ENCODE measurements around the gene CFI. TPM values are rescaled to one million over a fixed set of nuclear protein-coding genes. Genes with fewer than 3 reads are reported as not detected.
A peak's percentile ranks its signal among the peaks of the same experiment; 100 is the strongest.

Gene CFI
- total RNA-seq, 1 donor from 2014 or later: not detected

DNA sequence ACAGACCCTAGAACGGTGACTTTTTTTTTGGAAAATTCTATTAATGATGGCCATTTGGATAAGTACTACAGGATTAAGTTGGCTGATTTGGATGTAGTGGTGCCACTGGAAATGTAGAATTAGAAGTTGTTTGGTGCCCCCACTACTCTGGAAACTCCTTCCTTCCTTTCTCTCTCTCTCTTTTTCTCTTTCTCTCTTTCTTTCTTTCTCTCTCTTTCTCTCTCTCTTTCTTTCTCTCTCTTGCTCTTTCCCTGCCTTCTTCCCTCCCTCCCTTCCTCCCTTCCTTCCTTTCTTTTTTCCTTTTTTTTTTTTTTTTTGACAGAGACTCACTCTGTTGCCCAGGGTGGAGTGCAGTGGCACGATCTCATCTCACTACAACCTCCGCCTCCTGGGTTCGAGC lies 16.5 kb upstream of the CFI start:
- Mint-ChIP-seq H3K9me3 (no peaks in the 10 kb centered on the region), H3K4me3 (peak overlapping the region; percentile 66), H3K4me1 (peaks cover 39% of the 10 kb centered on the region), H3K36me3 (ENCODE audit: low read depth) (peaks cover 8% of the 10 kb centered on the region), H3K27me3 (ENCODE audit: low read depth) (peaks cover 1% of the 10 kb centered on the region), H3K27ac (ENCODE audit: unreplicated experiment) (no peak overlapping the region)
- TF ChIP-seq, protein P1, sequence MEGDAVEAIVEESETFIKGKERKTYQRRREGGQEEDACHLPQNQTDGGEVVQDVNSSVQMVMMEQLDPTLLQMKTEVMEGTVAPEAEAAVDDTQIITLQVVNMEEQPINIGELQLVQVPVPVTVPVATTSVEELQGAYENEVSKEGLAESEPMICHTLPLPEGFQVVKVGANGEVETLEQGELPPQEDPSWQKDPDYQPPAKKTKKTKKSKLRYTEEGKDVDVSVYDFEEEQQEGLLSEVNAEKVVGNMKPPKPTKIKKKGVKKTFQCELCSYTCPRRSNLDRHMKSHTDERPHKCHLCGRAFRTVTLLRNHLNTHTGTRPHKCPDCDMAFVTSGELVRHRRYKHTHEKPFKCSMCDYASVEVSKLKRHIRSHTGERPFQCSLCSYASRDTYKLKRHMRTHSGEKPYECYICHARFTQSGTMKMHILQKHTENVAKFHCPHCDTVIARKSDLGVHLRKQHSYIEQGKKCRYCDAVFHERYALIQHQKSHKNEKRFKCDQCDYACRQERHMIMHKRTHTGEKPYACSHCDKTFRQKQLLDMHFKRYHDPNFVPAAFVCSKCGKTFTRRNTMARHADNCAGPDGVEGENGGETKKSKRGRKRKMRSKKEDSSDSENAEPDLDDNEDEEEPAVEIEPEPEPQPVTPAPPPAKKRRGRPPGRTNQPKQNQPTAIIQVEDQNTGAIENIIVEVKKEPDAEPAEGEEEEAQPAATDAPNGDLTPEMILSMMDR (conservative IDR thresholded peaks at IDR 0.05): no peak
- no peak for DNase-seq (ENCODE audit: low read depth, low spot score)

DNA sequence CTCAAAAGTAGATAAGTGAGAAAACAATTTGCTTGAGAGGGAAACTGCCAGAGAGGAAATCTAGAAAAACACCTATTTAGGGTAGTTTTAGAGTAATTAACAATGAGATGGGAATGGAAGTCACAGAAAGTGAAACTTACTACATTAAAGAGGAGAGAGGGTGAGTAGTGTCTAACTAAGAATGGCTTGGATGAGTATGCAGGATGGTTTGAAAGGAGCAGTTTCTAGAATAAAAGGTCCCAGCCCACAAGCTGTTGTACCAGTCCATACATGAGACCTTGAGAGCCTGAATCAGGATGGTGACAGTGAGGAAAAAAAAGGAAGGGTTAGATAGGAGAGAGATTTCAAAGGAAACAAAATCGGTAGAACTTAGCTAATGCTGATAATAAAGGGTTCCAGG lies 15.1 kb upstream of the CFI start:
- Mint-ChIP-seq H3K9me3 (no peaks in the 10 kb centered on the region), H3K27me3 (ENCODE audit: low read depth) (peaks cover 10% of the 10 kb centered on the region), H3K27ac (ENCODE audit: unreplicated experiment) (no peak overlapping the region), H3K4me3 (peak overlapping the region; percentile 97), H3K4me1 (peaks cover 39% of the 10 kb centered on the region), H3K36me3 (ENCODE audit: low read depth) (peaks cover 5% of the 10 kb centered on the region)
- no peak for DNase-seq (ENCODE audit: low read depth, low spot score)
- TF ChIP-seq, protein P1 (conservative IDR thresholded peaks at IDR 0.05): no peak

- H3K4me1 Mint-ChIP-seq: peaks cover 39% of the 10 kb centered on the region
- no peak for DNase-seq (ENCODE audit: low read depth, low spot score)
- H3K27me3 Mint-ChIP-seq (ENCODE audit: low read depth): peaks cover 11% of the 10 kb centered on the region
- H3K9me3 Mint-ChIP-seq: no peaks in the 10 kb centered on the region
- H3K4me3 Mint-ChIP-seq: peak overlapping the region; percentile 97
- TF ChIP-seq, protein P1 (conservative IDR thresholded peaks at IDR 0.05): no peak
- peaks cover 4% of the 10 kb centered on the region for H3K36me3 Mint-ChIP-seq (ENCODE audit: low read depth)
- peak overlapping the region; percentile 89 for H3K27ac Mint-ChIP-seq (ENCODE audit: unreplicated experiment)
Measured at GRCh38 chr4:109816082-109816442, 14.3 kb upstream of the CFI start.

DNA sequence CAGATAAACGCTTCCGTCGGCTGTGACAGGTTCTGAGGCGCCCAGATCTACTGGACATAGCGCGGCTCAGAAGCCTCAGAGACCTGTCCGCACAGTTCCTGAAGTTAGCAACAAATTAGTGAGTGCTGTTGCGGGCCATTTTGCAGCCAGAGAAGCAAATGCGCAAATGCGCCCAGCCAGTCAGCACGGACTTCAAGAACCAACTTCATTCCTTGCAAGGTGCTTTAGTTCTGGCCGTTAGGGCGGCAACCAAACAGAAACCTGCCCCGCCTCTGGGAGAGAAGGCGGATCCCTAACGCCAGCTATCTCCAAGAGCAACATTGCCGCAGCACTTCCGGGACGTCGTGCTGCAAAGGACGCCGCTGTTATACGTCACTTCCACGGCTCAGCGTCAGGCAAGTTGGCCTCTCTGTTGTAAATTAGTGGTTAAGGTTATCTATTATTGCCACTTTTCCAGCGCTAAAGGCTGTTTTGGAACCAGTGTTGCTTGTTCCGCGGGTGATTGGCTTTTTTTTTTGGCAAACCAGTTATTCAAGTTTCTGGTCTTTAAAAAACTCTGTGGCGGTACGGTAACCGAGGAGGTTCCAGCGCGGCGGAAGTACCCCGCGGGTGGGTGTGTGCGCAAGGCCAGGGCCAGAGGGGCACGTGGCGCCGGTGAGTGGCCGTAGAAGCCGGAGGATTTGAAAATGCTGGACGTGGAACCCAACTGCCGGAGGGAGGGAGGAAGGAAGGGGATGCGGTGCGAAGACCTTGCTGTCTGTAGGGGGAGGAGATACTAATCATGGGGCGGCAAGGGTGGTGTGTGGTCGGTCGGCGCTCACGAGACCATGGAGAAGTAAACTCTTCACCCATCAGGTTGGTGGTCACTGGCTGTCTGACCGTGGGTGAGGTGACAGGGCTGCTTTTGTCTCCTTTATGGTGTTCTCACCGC lies 13.6 kb upstream of the CFI start, which contains the start of gene GAR1:
TSS of gene GAR1 (plus strand) at position 612 of the 931 bp plus-strand sequence. CDS start 403 bp downstream, outside the sequence.
- H3K9me3 Mint-ChIP-seq: no peaks in the 10 kb centered on the region
- peaks cover 39% of the 10 kb centered on the region for H3K4me1 Mint-ChIP-seq
- H3K27me3 Mint-ChIP-seq (ENCODE audit: low read depth): peaks cover 17% of the 10 kb centered on the region
- TF ChIP-seq, protein P1 (conservative IDR thresholded peaks at IDR 0.05): peak; percentile 33
- peak; percentile 69 for DNase-seq (ENCODE audit: low read depth, low spot score)
- peaks cover 3% of the 10 kb centered on the region for H3K36me3 Mint-ChIP-seq (ENCODE audit: low read depth)
- peak within 1 kb of the TSS; percentile 89 for H3K27ac Mint-ChIP-seq (ENCODE audit: unreplicated experiment)
- peak within 1 kb of the TSS; percentile 97 for H3K4me3 Mint-ChIP-seq

DNA sequence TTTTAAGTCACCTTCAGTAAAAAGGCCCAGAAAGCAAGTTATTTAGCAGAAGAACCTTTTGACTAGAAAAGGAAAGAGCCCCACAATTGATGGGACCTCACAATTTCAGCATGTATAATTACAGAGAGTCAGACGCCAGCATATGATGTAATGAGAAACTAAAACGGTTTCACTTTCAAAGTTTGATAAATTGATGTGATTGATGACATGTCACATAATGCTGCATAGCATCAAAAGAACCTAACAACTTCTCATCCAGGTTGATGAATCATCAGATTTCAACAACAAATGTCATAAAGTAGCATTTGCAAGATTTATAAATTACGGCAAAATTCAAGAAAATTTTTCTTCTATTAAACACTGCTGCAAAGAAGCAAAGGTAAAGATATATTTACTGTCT lies 9.9 kb upstream of the CFI start:
- Mint-ChIP-seq H3K9me3 (no peaks in the 10 kb centered on the region), H3K27me3 (ENCODE audit: low read depth) (peaks cover 25% of the 10 kb centered on the region), H3K4me1 (peaks cover 23% of the 10 kb centered on the region), H3K4me3 (peak overlapping the region; percentile 1), H3K36me3 (ENCODE audit: low read depth) (no peaks in the 10 kb centered on the region), H3K27ac (ENCODE audit: unreplicated experiment) (no peak overlapping the region)
- TF ChIP-seq, protein P1 (conservative IDR thresholded peaks at IDR 0.05): no peak
- DNase-seq (ENCODE audit: low read depth, low spot score): no peak

Measured in neural crest cell (in vitro differentiated cells).